Osteoblast (primary cell): ENCODE data around the gene SIK2. TPM values are rescaled to one million over a fixed set of nuclear protein-coding genes. Genes with fewer than 3 reads are reported as not detected.

Source experiments
- DNase-seq: peaks from one replicate; pipeline ENCODE4 v3.0.0; 2011; ENCODE audit warnings: low spot score, mixed read lengths; ENCODE audit not compliant: insufficient read length; ENCODE audit errors: missing footprints
- H2AFZ ChIP-seq: 2 replicates; pipeline ENCODE4 v1.6.0; 2011; ENCODE audit warnings: mild to moderate bottlenecking, low read length
- H3K27ac ChIP-seq: 2 replicates; pipeline ENCODE4 v1.5.1; 2011; ENCODE audit warnings: mild to moderate bottlenecking, low read depth, low read length, moderate library complexity
- H3K27me3 ChIP-seq: 2 replicates; pipeline ENCODE4 v1.6.0; 2012; ENCODE audit warnings: mild to moderate bottlenecking, control low read depth, inconsistent platforms, low read length, moderate library complexity; ENCODE audit not compliant: insufficient read depth
- H3K36me3 ChIP-seq: 2 replicates; pipeline ENCODE4 v1.5.1; 2011; ENCODE audit warnings: mild to moderate bottlenecking, low read length, control low read depth, moderate library complexity; ENCODE audit not compliant: insufficient read depth
- H3K4me1 ChIP-seq: 2 replicates; pipeline ENCODE4 v1.5.1; 2011; ENCODE audit warnings: mild to moderate bottlenecking, low read length, control low read depth, moderate library complexity; ENCODE audit not compliant: insufficient read depth
- H3K4me2 ChIP-seq: 2 replicates; pipeline ENCODE4 v1.6.0; 2011; ENCODE audit warnings: mild to moderate bottlenecking, low read length; ENCODE audit not compliant: insufficient read depth
- H3K4me3 ChIP-seq: fragments of 200-600 bp; sonication (generic); 3 replicates; pipeline ENCODE4 v1.5.1; 2012; ENCODE audit warnings: mild to moderate bottlenecking, low read length, inconsistent platforms; ENCODE audit not compliant: insufficient read depth
- H3K79me2 ChIP-seq: 2 replicates; pipeline ENCODE4 v1.6.0; 2012; ENCODE audit warnings: mild to moderate bottlenecking, low read length, control low read depth, inconsistent platforms; ENCODE audit not compliant: insufficient read depth
- H3K9me3 ChIP-seq: 2 replicates; pipeline ENCODE4 v1.5.1; 2011; ENCODE audit warnings: low read depth, low read length, control low read depth
- H4K20me1 ChIP-seq: 2 replicates; pipeline ENCODE4 v1.6.0; 2012; ENCODE audit warnings: mild to moderate bottlenecking, low read length, control low read depth; ENCODE audit not compliant: insufficient read depth
- total RNA-seq: library from RNA; depleted of rRNA; stranded (reverse); fragments of >200 nt; gene quantifications from 2 replicates; pipeline ENCODE4 v1.2.3, GENCODE V29; 2012
- TF ChIP-seq, protein P1 (sequence below): IDR thresholded peaks from 2 replicates; pipeline ENCODE4 v1.5.1; 2011; ENCODE audit warnings: mild to moderate bottlenecking, low read depth, low read length, moderate library complexity; ENCODE audit errors: extremely low read depth

SIK2 gene
- total RNA-seq, 1 donor: 17.7 TPM

DNA sequence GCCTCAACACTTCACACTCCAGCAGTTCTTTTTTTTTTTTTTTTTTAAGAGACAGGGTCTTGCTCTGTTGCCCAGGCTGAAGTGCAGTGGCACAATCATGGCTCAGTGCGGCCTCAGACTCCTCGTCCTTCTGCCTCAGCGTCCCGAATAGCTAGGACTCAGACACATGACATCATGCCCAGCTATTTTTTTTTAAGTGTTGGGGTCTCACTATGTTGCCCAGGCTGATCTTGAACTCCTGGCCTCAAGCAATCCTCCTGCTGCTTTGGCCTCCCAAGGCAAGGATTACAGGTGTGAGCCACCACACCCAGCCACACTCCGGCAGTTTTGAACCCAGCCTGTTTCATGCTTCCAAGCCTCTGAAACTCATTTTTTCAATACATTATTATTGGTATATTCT, 160.3 kb downstream of the SIK2 start:
- H3K27ac ChIP-seq: no peak overlapping the region
- H4K20me1 ChIP-seq: no peaks in the 10 kb centered on the region
- TF ChIP-seq, protein P1, sequence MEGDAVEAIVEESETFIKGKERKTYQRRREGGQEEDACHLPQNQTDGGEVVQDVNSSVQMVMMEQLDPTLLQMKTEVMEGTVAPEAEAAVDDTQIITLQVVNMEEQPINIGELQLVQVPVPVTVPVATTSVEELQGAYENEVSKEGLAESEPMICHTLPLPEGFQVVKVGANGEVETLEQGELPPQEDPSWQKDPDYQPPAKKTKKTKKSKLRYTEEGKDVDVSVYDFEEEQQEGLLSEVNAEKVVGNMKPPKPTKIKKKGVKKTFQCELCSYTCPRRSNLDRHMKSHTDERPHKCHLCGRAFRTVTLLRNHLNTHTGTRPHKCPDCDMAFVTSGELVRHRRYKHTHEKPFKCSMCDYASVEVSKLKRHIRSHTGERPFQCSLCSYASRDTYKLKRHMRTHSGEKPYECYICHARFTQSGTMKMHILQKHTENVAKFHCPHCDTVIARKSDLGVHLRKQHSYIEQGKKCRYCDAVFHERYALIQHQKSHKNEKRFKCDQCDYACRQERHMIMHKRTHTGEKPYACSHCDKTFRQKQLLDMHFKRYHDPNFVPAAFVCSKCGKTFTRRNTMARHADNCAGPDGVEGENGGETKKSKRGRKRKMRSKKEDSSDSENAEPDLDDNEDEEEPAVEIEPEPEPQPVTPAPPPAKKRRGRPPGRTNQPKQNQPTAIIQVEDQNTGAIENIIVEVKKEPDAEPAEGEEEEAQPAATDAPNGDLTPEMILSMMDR: no peak
- no peak for DNase-seq
- H3K4me2 ChIP-seq: no peak overlapping the region
- H3K9me3 ChIP-seq: no peaks in the 10 kb centered on the region
- H3K4me3 ChIP-seq: no peak overlapping the region
- H3K36me3 ChIP-seq: peaks cover 55% of the 10 kb centered on the region
- peaks cover 20% of the 10 kb centered on the region for H3K4me1 ChIP-seq
- H3K27me3 ChIP-seq: no peaks in the 10 kb centered on the region
- H2AFZ ChIP-seq: no peak overlapping the region
- peaks cover 55% of the 10 kb centered on the region for H3K79me2 ChIP-seq

DNA sequence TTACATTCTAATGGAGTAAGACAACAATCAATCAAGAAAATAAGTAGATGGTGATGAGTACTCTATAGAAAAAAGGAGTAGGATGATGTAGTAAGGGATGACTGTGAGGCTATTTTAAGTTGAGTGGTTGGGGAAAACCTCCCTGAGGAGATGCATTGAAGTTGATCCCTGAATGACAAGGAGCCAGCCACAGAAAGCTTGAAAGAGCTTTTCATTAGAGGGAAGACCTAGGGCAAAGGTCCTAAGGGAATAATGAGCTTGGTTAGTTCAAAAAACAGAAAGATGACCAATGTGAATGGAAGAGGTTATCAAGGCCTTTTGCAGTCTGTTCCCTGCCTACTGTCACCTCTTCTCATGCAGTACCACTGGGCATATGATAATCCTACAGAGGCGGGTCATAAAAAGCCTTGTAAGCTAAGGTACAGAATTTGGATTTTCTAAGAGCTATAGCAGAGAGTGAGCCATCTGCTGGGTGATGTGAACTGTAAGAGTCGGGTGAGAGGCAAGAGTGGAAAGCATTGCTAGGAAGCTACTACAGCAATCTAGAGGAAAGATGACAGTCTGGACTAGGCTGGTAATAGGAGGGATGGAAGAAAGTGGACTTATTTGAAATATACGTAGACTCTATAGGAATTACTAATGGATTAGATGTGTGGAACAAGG, 160.9 kb downstream of the SIK2 start:
- no peak overlapping the region for H3K4me3 ChIP-seq
- no peaks in the 10 kb centered on the region for H3K9me3 ChIP-seq
- no peaks in the 10 kb centered on the region for H3K27me3 ChIP-seq
- no peak overlapping the region for H3K4me2 ChIP-seq
- no peak overlapping the region for H2AFZ ChIP-seq
- H3K79me2 ChIP-seq: peaks cover 53% of the 10 kb centered on the region
- H3K4me1 ChIP-seq: peaks cover 20% of the 10 kb centered on the region
- no peak overlapping the region for H3K27ac ChIP-seq
- peak; percentile 66 for DNase-seq
- H3K36me3 ChIP-seq: peaks cover 51% of the 10 kb centered on the region
- no peaks in the 10 kb centered on the region for H4K20me1 ChIP-seq
- TF ChIP-seq, protein P1: peak; percentile 30

DNA sequence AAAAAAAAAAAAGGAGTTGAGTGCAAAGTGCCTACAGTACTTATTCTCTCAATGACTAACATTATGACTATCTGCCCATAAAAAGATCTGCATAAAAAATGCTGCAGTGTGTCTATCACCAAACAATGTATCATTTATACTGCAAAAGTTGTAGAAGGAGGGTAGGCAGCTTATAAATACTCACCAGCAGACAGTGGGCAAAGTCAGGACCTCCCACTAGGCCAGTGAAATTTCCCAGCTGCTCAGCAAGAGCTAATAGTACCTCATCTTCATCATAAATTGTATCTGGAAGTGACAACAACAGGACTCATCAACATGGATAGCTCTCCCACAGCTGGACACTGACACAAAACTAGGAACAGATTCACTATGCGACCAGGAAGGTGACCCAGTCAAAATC, 162.4 kb downstream of the SIK2 start:
- no peaks in the 10 kb centered on the region for H3K9me3 ChIP-seq
- no peaks in the 10 kb centered on the region for H3K27me3 ChIP-seq
- H4K20me1 ChIP-seq: no peaks in the 10 kb centered on the region
- peak overlapping the region; percentile 94 for H3K4me3 ChIP-seq
- H3K36me3 ChIP-seq: peaks cover 36% of the 10 kb centered on the region
- H3K4me2 ChIP-seq: peak overlapping the region; percentile 100
- H3K4me1 ChIP-seq: peaks cover 17% of the 10 kb centered on the region
- peaks cover 53% of the 10 kb centered on the region for H3K79me2 ChIP-seq
- TF ChIP-seq, protein P1: no peak
- DNase-seq: peak; percentile 37
- peak overlapping the region; percentile 88 for H3K27ac ChIP-seq
- no peak overlapping the region for H2AFZ ChIP-seq

DNA sequence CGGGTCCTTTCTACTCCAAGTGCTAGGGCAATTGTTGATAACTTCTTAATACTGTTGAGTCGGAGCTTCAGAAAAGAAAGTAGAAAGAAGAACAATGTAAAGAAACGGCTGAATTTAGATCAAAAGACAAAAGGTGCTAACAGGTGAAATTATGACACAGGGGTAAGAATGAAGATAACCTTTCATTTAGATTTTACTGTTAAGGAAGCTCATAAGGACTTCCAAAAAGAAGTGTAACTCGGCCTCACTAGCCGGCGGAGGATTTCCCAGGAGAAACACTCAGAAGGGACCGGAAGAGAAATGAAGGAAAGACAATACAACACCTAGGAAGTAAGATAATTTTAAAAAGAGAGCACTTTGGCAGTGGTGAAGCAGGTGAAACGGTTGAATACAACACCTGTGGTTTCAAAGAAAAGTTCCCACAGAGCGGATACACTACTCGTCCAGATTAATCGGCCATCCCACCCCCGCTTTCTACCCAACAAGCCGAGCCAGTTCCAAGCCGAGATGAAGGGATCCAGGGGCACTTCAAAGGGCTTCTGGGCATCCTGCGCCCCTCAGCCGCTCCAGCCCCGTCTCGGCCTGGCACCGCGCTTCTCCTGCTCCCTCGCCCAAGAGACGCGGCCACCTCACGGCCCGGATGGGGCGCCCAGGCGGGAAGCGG, 163.2 kb downstream of the SIK2 start:
- Histone ChIP-seq H3K36me3 (peaks cover 28% of the 10 kb centered on the region), H4K20me1 (no peaks in the 10 kb centered on the region), H2AFZ (peak overlapping the region; percentile 93), H3K4me3 (peak overlapping the region; percentile 94), H3K27ac (peak overlapping the region; percentile 88), H3K4me2 (peak overlapping the region; percentile 100), H3K9me3 (no peaks in the 10 kb centered on the region), H3K79me2 (peaks cover 53% of the 10 kb centered on the region), H3K4me1 (peaks cover 14% of the 10 kb centered on the region), H3K27me3 (no peaks in the 10 kb centered on the region)
- DNase-seq: peak; percentile 77
- TF ChIP-seq, protein P1: no peak
